Endodermal cell (in vitro differentiated cells): Measurements from ENCODE around the gene OR4B1. TPM values are rescaled to one million over a fixed set of nuclear protein-coding genes. Genes with fewer than 3 reads are reported as not detected.

Experiments
- DNase-seq: peaks from one replicate; pipeline ENCODE4 v3.0.0-alpha.2; 2017
- H3K27ac ChIP-seq: 2 replicates; pipeline ENCODE4 v1.5.1; 2013; ENCODE audit warnings: mild to moderate bottlenecking, low read depth, low read length, moderate library complexity
- H3K27me3 ChIP-seq: 2 replicates; pipeline ENCODE4 v1.6.1; 2013; ENCODE audit warnings: mild to moderate bottlenecking, low read length, moderate library complexity; ENCODE audit not compliant: insufficient read depth, control insufficient read depth, poor library complexity, severe bottlenecking
- H3K36me3 ChIP-seq: 2 replicates; pipeline ENCODE4 v1.7.0; 2013; ENCODE audit warnings: mild to moderate bottlenecking, low read length, moderate library complexity; ENCODE audit not compliant: control insufficient read depth, insufficient read depth
- H3K4me1 ChIP-seq: one replicate; pipeline ENCODE4 v1.7.0; 2013; ENCODE audit warnings: low read length; ENCODE audit not compliant: control insufficient read depth, insufficient read depth
- H3K4me3 ChIP-seq: 2 replicates; pipeline ENCODE4 v1.5.1; 2013; ENCODE audit warnings: mild to moderate bottlenecking, low read length, moderate library complexity
- H3K9ac ChIP-seq: 2 replicates; pipeline ENCODE4 v1.6.1; 2013; ENCODE audit warnings: mild to moderate bottlenecking, low read length, moderate library complexity; ENCODE audit not compliant: poor library complexity, severe bottlenecking; ENCODE audit errors: extremely low read depth
- H3K9me3 ChIP-seq: 2 replicates; pipeline ENCODE4 v1.6.1; 2013; ENCODE audit warnings: mild to moderate bottlenecking, low read length, moderate library complexity; ENCODE audit not compliant: control insufficient read depth
- H3K27ac Mint-ChIP-seq: 2 replicates; pipeline ENCODE4 v1.8.0; 2020; ENCODE audit warnings: mixed read lengths
- H3K27me3 Mint-ChIP-seq: 2 replicates; pipeline ENCODE4 v1.8.0; 2021; ENCODE audit warnings: mild to moderate bottlenecking, mixed read lengths; ENCODE audit not compliant: insufficient read depth
- H3K36me3 Mint-ChIP-seq: 2 replicates; pipeline ENCODE4 v1.8.0; 2020; ENCODE audit warnings: low read depth, mixed read lengths
- H3K4me1 Mint-ChIP-seq: 2 replicates; pipeline ENCODE4 v1.8.0; 2020; ENCODE audit warnings: mixed read lengths
- H3K4me3 Mint-ChIP-seq: 2 replicates; pipeline ENCODE4 v1.8.0; 2020; ENCODE audit warnings: mild to moderate bottlenecking, moderate library complexity, mixed read lengths
- H3K9me3 Mint-ChIP-seq: 2 replicates; pipeline ENCODE4 v1.8.0; 2020; ENCODE audit warnings: mild to moderate bottlenecking, mixed read lengths
- CTCF ChIP-seq: fragments of 200-600 bp; sonication (generic); conservative IDR thresholded peaks from 2 replicates; pipeline ENCODE4 v1.5.0; 2021; ENCODE audit warnings: antibody characterized with exemption, mild to moderate bottlenecking
- WGBS, 2 experiments: methylation state at CpG; one replicate each; pipeline versions ENCODE4 v1.1.5 to v1.1.7; 2013; ENCODE audit warnings: missing lambda C conversion rate in 2 of 2, mixed read lengths in 1 of 2; ENCODE audit not compliant: insufficient coverage in 1 of 2, insufficient read length in 1 of 2; 5-methylcytosine and 5-hydroxymethylcytosine counted together
- long read RNA-seq, 4 experiments: library from polyadenylated mRNA in 2 of 4; library from RNA in 1 of 4; library from capped mRNA in 1 of 4; stranded (forward) in 3 of 4; unstranded in 1 of 4; transcript quantifications; one replicate each; pipeline ENCODE4 v2.0.0, GENCODE V29; 2020 to 2021; ENCODE audit warnings: inconsistent platforms in 1 of 4
- polyA plus RNA-seq, 2 experiments: library from polyadenylated mRNA; stranded (reverse); fragments of 50-300 nt; gene quantifications; one replicate each; pipeline ENCODE4 v1.2.3, GENCODE V29; 2013
- total RNA-seq, 2 donors: library from RNA; stranded (reverse); fragmentation: NEBNext Ultra II Directional in 1 of 2; extraction: Animal tissue kit (Norgen Biotek cat#: 25700) in 1 of 2; gene quantifications; 2 replicates in 1 of 2; 3 replicates in 1 of 2; pipeline ENCODE4 v1.2.1, GENCODE V29; 2021

OR4B1 gene
- not detected for total RNA-seq
- polyA plus RNA-seq (2013, experiment 1 of 2), result not detected
- polyA plus RNA-seq (2013, experiment 2 of 2), result not detected
- long read RNA-seq, experiment 1, result 0 reads
- long read RNA-seq, experiment 2, result 0 reads
- long read RNA-seq, experiment 3, result 0 reads
- long read RNA-seq, experiment 4, result 0 reads

GRCh38 chr11:48216510-48216909 lies at the start of gene OR4B1:
TSS of gene OR4B1 (plus strand) at chr11:48216810. CDS start at chr11:48216810, 0 bp downstream.
- no peak within 1 kb of the TSS for H3K4me3 ChIP-seq
- no peak within 1 kb of the TSS for H3K4me3 Mint-ChIP-seq
- H3K9me3 ChIP-seq, result peaks cover 61% of the 10 kb centered on the region
- no peaks in the 10 kb centered on the region for H3K27me3 ChIP-seq
- no peak within 1 kb of the TSS for H3K9ac ChIP-seq
- peaks cover 34% of the 10 kb centered on the region for H3K9me3 Mint-ChIP-seq
- H3K4me1 Mint-ChIP-seq, result no peaks in the 10 kb centered on the region
- 50 to 59% methylated on average over 2 of the region's 2 CpGs for WGBS, 2 experiments
- no peak for DNase-seq
- H3K36me3 Mint-ChIP-seq, result no peaks in the 10 kb centered on the region
- no peaks in the 10 kb centered on the region for H3K4me1 ChIP-seq
- no peak within 1 kb of the TSS for H3K27ac ChIP-seq
- TF ChIP-seq CTCF, result no peak
- no peak within 1 kb of the TSS for H3K27ac Mint-ChIP-seq
- H3K36me3 ChIP-seq, result no peaks in the 10 kb centered on the region
- no peaks in the 10 kb centered on the region for H3K27me3 Mint-ChIP-seq

- Mint-ChIP-seq H3K27me3 (no peaks in the 10 kb centered on the region), H3K4me1 (no peaks in the 10 kb centered on the region), H3K9me3 (no peaks in the 10 kb centered on the region), H3K27ac (no peak overlapping the region), H3K36me3 (peaks cover 44% of the 10 kb centered on the region), H3K4me3 (no peak overlapping the region)
- H3K9me3 ChIP-seq, result no peaks in the 10 kb centered on the region
- H3K4me3 ChIP-seq, result no peak overlapping the region
- no peaks in the 10 kb centered on the region for H3K4me1 ChIP-seq
- H3K9ac ChIP-seq, result no peak overlapping the region
- H3K27ac ChIP-seq, result no peak overlapping the region
- H3K27me3 ChIP-seq, result no peaks in the 10 kb centered on the region
- DNase-seq, result no peak
- TF ChIP-seq CTCF, result no peak
- H3K36me3 ChIP-seq, result peaks cover 30% of the 10 kb centered on the region
- WGBS, 2 experiments, result 97% methylated on average over 6 of the region's 6 CpGs
These were observed 49.2 kb upstream of the OR4B1 start for GRCh38 chr11:48167380-48167779.

GRCh38 chr11:48168815-48169214 lies 47.8 kb upstream of the OR4B1 start:
- Histone ChIP-seq H3K36me3 (peaks cover 22% of the 10 kb centered on the region), H3K9ac (no peak overlapping the region), H3K9me3 (no peaks in the 10 kb centered on the region), H3K27ac (no peak overlapping the region), H3K4me3 (no peak overlapping the region), H3K4me1 (no peaks in the 10 kb centered on the region), H3K27me3 (no peaks in the 10 kb centered on the region)
- Mint-ChIP-seq H3K9me3 (no peaks in the 10 kb centered on the region), H3K4me1 (no peaks in the 10 kb centered on the region), H3K27ac (no peak overlapping the region), H3K4me3 (no peak overlapping the region), H3K27me3 (no peaks in the 10 kb centered on the region), H3K36me3 (peaks cover 40% of the 10 kb centered on the region)
- no peak for DNase-seq
- WGBS, 2 experiments, result 95 to 96% methylated on average over 4 to 6 of the region's 6 CpGs
- TF ChIP-seq CTCF, result no peak
